HEK293 (cell line): ENCODE results near the gene LSMEM2.

Experiments
- ATF2 ChIP-seq: fragments of 450-650 bp; formaldehyde crosslinking; IDR thresholded peaks from 2 replicates; pipeline ENCODE4 v1.5.1; 2016; ENCODE audit warnings: missing biosample characterization, missing genetic modification characterization, low read depth
- CTCF ChIP-seq: fragments of 450-650 bp; formaldehyde crosslinking; IDR thresholded peaks from 2 replicates; pipeline ENCODE4 v1.5.1; 2016; ENCODE audit warnings: missing biosample characterization, missing genetic modification characterization
- PRDM4 ChIP-seq: fragments of 450-650 bp; formaldehyde crosslinking; IDR thresholded peaks from 2 replicates; pipeline ENCODE4 v1.5.1; 2017; ENCODE audit warnings: missing biosample characterization, missing genetic modification characterization
- ZNF416 ChIP-seq: fragments of 450-650 bp; formaldehyde crosslinking; IDR thresholded peaks from 2 replicates; pipeline ENCODE4 v1.5.1; 2016; ENCODE audit warnings: missing biosample characterization, missing genetic modification characterization
- ZNF670 ChIP-seq: fragments of 450-650 bp; formaldehyde crosslinking; IDR thresholded peaks from 2 replicates; pipeline ENCODE4 v1.5.1; 2016; ENCODE audit warnings: missing biosample characterization, missing genetic modification characterization, low read depth

- no peak for TF ChIP-seq PRDM4 (tag by site-specific recombination)
- TF ChIP-seq CTCF (tag by site-specific recombination) = no peak
- no peak for TF ChIP-seq ZNF670 (tag by site-specific recombination)
- TF ChIP-seq ATF2 (tag by site-specific recombination) = no peak
- TF ChIP-seq ZNF416 = no peak
These were observed 18.5 kb downstream of the LSMEM2 start for GRCh38 chr3:50297384-50297775.
